HEK293 (cell line): ENCODE measurements around the gene GNL2.

Source experiments
- GLI4 ChIP-seq: fragments of 450-650 bp; formaldehyde crosslinking; IDR thresholded peaks from 2 replicates; pipeline ENCODE4 v1.5.1; 2016; ENCODE audit warnings: missing biosample characterization, missing genetic modification characterization
- GLIS2 ChIP-seq: fragments of 450-650 bp; formaldehyde crosslinking; IDR thresholded peaks from 2 replicates; pipeline ENCODE4 v1.5.1; 2016; ENCODE audit warnings: missing biosample characterization, missing genetic modification characterization
- HOXA7 ChIP-seq: sonication (generic); formaldehyde crosslinking; IDR thresholded peaks from 2 replicates; pipeline ENCODE4 v1.8.1; 2022; ENCODE audit warnings: missing genetic modification reagents, borderline replicate concordance
- KLF10 ChIP-seq: fragments of 450-650 bp; IDR thresholded peaks from 2 replicates; pipeline ENCODE4 v1.5.1; 2018; ENCODE audit warnings: missing biosample characterization, mild to moderate bottlenecking, missing genetic modification characterization
- KLF7 ChIP-seq: fragments of 450-650 bp; formaldehyde crosslinking; IDR thresholded peaks from 2 replicates; pipeline ENCODE4 v1.5.1; 2016; ENCODE audit warnings: missing biosample characterization, missing genetic modification characterization, borderline replicate concordance
- KLF9 ChIP-seq: fragments of 450-650 bp; formaldehyde crosslinking; IDR thresholded peaks from 2 replicates; pipeline ENCODE4 v1.5.1; 2016; ENCODE audit warnings: missing biosample characterization, missing genetic modification characterization, low read depth
- PRDM1 ChIP-seq: fragments of 450-650 bp; formaldehyde crosslinking; IDR thresholded peaks from 2 replicates; pipeline ENCODE4; 2016; ENCODE audit warnings: missing biosample characterization, missing genetic modification characterization
- PRDM10 ChIP-seq: fragments of 450-650 bp; formaldehyde crosslinking; IDR thresholded peaks from 2 replicates; pipeline ENCODE4 v1.5.1; 2016; ENCODE audit warnings: missing biosample characterization, missing genetic modification characterization
- TSHZ1 ChIP-seq: fragments of 450-650 bp; formaldehyde crosslinking; IDR thresholded peaks from 2 replicates; pipeline ENCODE4 v1.5.1; 2016; ENCODE audit warnings: missing biosample characterization, missing genetic modification characterization, borderline replicate concordance
- YY2 ChIP-seq: fragments of 450-650 bp; formaldehyde crosslinking; IDR thresholded peaks from 2 replicates; pipeline ENCODE4 v1.5.1; 2016; ENCODE audit warnings: missing biosample characterization, missing genetic modification characterization
- ZBTB21 ChIP-seq: fragments of 450-650 bp; formaldehyde crosslinking; IDR thresholded peaks from 2 replicates; pipeline ENCODE4 v1.5.1; 2017; ENCODE audit warnings: missing biosample characterization, missing genetic modification characterization
- ZFP3 ChIP-seq: fragments of 450-650 bp; formaldehyde crosslinking; IDR thresholded peaks from 2 replicates; pipeline ENCODE4 v1.5.1; 2016; ENCODE audit warnings: low read depth, missing biosample characterization, missing genetic modification characterization
- ZNF138 ChIP-seq: fragments of 450-650 bp; formaldehyde crosslinking; IDR thresholded peaks from 2 replicates; pipeline ENCODE4 v1.5.1; 2016; ENCODE audit warnings: missing biosample characterization, missing genetic modification characterization, borderline replicate concordance
- ZNF202 ChIP-seq: fragments of 450-650 bp; formaldehyde crosslinking; IDR thresholded peaks from 2 replicates; pipeline ENCODE4 v1.5.1; 2016; ENCODE audit warnings: missing biosample characterization, missing genetic modification characterization, borderline replicate concordance
- ZNF214 ChIP-seq: fragments of 450-650 bp; formaldehyde crosslinking; IDR thresholded peaks from 2 replicates; pipeline ENCODE4 v1.5.1; 2017; ENCODE audit warnings: missing biosample characterization, mild to moderate bottlenecking, missing genetic modification characterization, borderline replicate concordance
- ZNF223 ChIP-seq: fragments of 450-650 bp; formaldehyde crosslinking; IDR thresholded peaks from 2 replicates; pipeline ENCODE4 v1.5.1; 2016; ENCODE audit warnings: missing biosample characterization, missing genetic modification characterization
- ZNF274 ChIP-seq, 2 experiments: fragments of 200-500 bp in 1 of 2; fragments of 450-650 bp in 1 of 2; sonication (Bioruptor generic) in 1 of 2; formaldehyde crosslinking in 1 of 2; IDR thresholded peaks; 2 replicates each; pipeline versions ENCODE4 v1.5.1 to v1.6.1; 2014 to 2016; ENCODE audit warnings: borderline replicate concordance in 1 of 2, inconsistent platforms in 1 of 2, low read length in 1 of 2, missing biosample characterization in 1 of 2, missing genetic modification characterization in 1 of 2
- ZNF335 ChIP-seq: fragments of 450-650 bp; formaldehyde crosslinking; conservative IDR thresholded peaks from 2 replicates; pipeline ENCODE4 v1.5.1; 2016; ENCODE audit warnings: missing biosample characterization, missing genetic modification characterization
- ZNF350 ChIP-seq: fragments of 450-650 bp; formaldehyde crosslinking; IDR thresholded peaks from 2 replicates; pipeline ENCODE4 v1.5.0; 2017; ENCODE audit warnings: missing biosample characterization, mild to moderate bottlenecking, missing genetic modification characterization
- ZNF362 ChIP-seq: fragments of 450-650 bp; formaldehyde crosslinking; IDR thresholded peaks from 2 replicates; pipeline ENCODE4 v1.5.1; 2016; ENCODE audit warnings: missing biosample characterization, missing genetic modification characterization
- ZNF391 ChIP-seq: fragments of 450-650 bp; formaldehyde crosslinking; IDR thresholded peaks from 2 replicates; pipeline ENCODE4 v1.5.1; 2016; ENCODE audit warnings: low read depth, missing biosample characterization, missing genetic modification characterization, borderline replicate concordance
- ZNF398 ChIP-seq: fragments of 450-650 bp; formaldehyde crosslinking; IDR thresholded peaks from 2 replicates; pipeline ENCODE4 v1.5.1; 2017; ENCODE audit warnings: missing biosample characterization, missing genetic modification characterization
- ZNF510 ChIP-seq: fragments of 450-650 bp; formaldehyde crosslinking; IDR thresholded peaks from 2 replicates; pipeline ENCODE4 v1.5.1; 2018; ENCODE audit warnings: mild to moderate bottlenecking, missing genetic modification characterization, missing biosample characterization; ENCODE audit not compliant: insufficient replicate concordance
- ZNF530 ChIP-seq: fragments of 450-650 bp; formaldehyde crosslinking; IDR thresholded peaks from 2 replicates; pipeline ENCODE4 v1.5.1; 2016; ENCODE audit warnings: low read depth, missing biosample characterization, missing genetic modification characterization
- ZNF610 ChIP-seq: fragments of 450-650 bp; formaldehyde crosslinking; IDR thresholded peaks from 2 replicates; pipeline ENCODE4 v1.5.1; 2016; ENCODE audit warnings: missing biosample characterization, missing genetic modification characterization, borderline replicate concordance
- ZNF768 ChIP-seq: fragments of 450-650 bp; formaldehyde crosslinking; IDR thresholded peaks from 2 replicates; pipeline ENCODE4 v1.5.1; 2018; ENCODE audit warnings: missing biosample characterization, mild to moderate bottlenecking, missing genetic modification characterization
- ZSCAN5A ChIP-seq: fragments of 450-650 bp; formaldehyde crosslinking; IDR thresholded peaks from 2 replicates; pipeline ENCODE4 v1.5.1; 2016; ENCODE audit warnings: missing biosample characterization, missing genetic modification characterization

The GNL2 gene

GRCh38 chr1:37553927-37554808, 41.6 kb downstream of the GNL2 start, which contains the start of gene SNIP1 (continued):
- TF ChIP-seq ZNF398 (tag by site-specific recombination) = no peak
- TF ChIP-seq PRDM1 (tag by site-specific recombination) = no peak
- TF ChIP-seq GLI4 = 0 out of 2 replicates have a peak, but pooled peaks have one; percentile 65
- no peak for TF ChIP-seq ZFP3
- 0 out of 2 replicates have a peak, but pooled peaks have one; percentile 39 for TF ChIP-seq ZNF610 (tag by site-specific recombination)
- peak; percentile 64 for TF ChIP-seq ZBTB21
- TF ChIP-seq YY2 (tag by site-specific recombination) = no peak
- TF ChIP-seq TSHZ1 (tag by site-specific recombination) = no peak
- TF ChIP-seq GLIS2 (tag by site-specific recombination) = peak; percentile 31; the same call in 1 of the 2 replicates
- no peak for TF ChIP-seq PRDM10 (tag by site-specific recombination)
- no peak for TF ChIP-seq ZNF274 (IDR thresholded peaks at IDR 0.05; ENCODE audit: low read length)
- TF ChIP-seq ZNF274 (tag by site-specific recombination; IDR thresholded peaks at IDR 0.05; ENCODE audit: borderline replicate concordance) = no peak
- TF ChIP-seq KLF10 (tag by site-specific recombination) = peak; percentile 95
- TF ChIP-seq ZNF350 (tag by site-specific recombination) = no peak
- TF ChIP-seq ZNF138 (tag by site-specific recombination) = no peak
- no peak for TF ChIP-seq ZSCAN5A
- TF ChIP-seq ZNF214 (tag by site-specific recombination) = no peak
- no peak for TF ChIP-seq ZNF202 (tag by site-specific recombination)
- no peak for TF ChIP-seq ZNF223 (tag by site-specific recombination)
- TF ChIP-seq ZNF391 (tag by site-specific recombination) = no peak
- TF ChIP-seq ZNF362 (tag by site-specific recombination) = no peak
- TF ChIP-seq KLF9 (tag by site-specific recombination) = peak; percentile 98
- no peak for TF ChIP-seq ZNF530 (tag by site-specific recombination)
- TF ChIP-seq ZNF335 (tag by site-specific recombination) = peak; percentile 77
- TF ChIP-seq ZNF510 (tag by site-specific recombination) = no peak
- TF ChIP-seq ZNF768 (tag by site-specific recombination) = no peak
- TF ChIP-seq KLF7 (tag by site-specific recombination) = peak; percentile 97
- TF ChIP-seq HOXA7 (CRISPR knock-in tag) = no peak
